Activated CD8-positive, alpha-beta T cell treated with anti-CD3 and anti-CD28 coated beads, Interleukin-2, amount 10 ng/mL, durations not matched to agents 7 days and 5 days (primary cell): ENCODE data around the gene IQSEC3. TPM values are rescaled to one million over a fixed set of nuclear protein-coding genes. Genes with fewer than 3 reads are reported as not detected.

Experiments used
- ATAC-seq: fragments of 150-1000 bp; cut with Tn5 transposase; one replicate; pipeline ENCODE4 v1.10.0; 2021; ENCODE audit warnings: moderate library complexity
- CTCF ChIA-PET: fragments of 350-600 bp; sonication (Branson Sonifier 250); formaldehyde crosslinking; loops from one replicate; lab custom pipeline; 2021; ENCODE audit warnings: antibody characterized with exemption; lab: Charles Lee
- POLR2A ChIA-PET: fragments of 350-600 bp; sonication (Branson Sonifier 250); formaldehyde crosslinking; loops from one replicate; lab custom pipeline; 2021; ENCODE audit warnings: antibody characterized with exemption; lab: Charles Lee
- DNase-seq: peaks from one replicate; pipeline ENCODE4 v3.0.0-alpha.2; 2020
- H3K27ac Mint-ChIP-seq: one replicate; pipeline ENCODE4 v1.8.0; 2021; ENCODE audit warnings: mild to moderate bottlenecking, mixed read lengths
- H3K27me3 Mint-ChIP-seq: one replicate; pipeline ENCODE4 v1.8.0; 2021; ENCODE audit warnings: low read depth, mixed read lengths
- H3K36me3 Mint-ChIP-seq: one replicate; pipeline ENCODE4 v1.8.0; 2021; ENCODE audit warnings: low read depth, mixed read lengths
- H3K4me1 Mint-ChIP-seq: one replicate; pipeline ENCODE4 v1.8.0; 2021; ENCODE audit warnings: low read depth, mixed read lengths
- H3K4me3 Mint-ChIP-seq: one replicate; pipeline ENCODE4 v1.8.0; 2021; ENCODE audit warnings: mild to moderate bottlenecking, mixed read lengths
- H3K9me3 Mint-ChIP-seq: one replicate; pipeline ENCODE4 v1.8.0; 2022; ENCODE audit warnings: mixed read lengths; ENCODE audit not compliant: insufficient read depth
- total RNA-seq, 2 experiments: library from RNA; stranded (reverse); gene quantifications; one replicate each; pipeline ENCODE4 v1.2.3, GENCODE V29; 2021

Gene IQSEC3
- total RNA-seq, 2 experiments from 2014 or later, result 1.7 to 2.6 TPM

DNA sequence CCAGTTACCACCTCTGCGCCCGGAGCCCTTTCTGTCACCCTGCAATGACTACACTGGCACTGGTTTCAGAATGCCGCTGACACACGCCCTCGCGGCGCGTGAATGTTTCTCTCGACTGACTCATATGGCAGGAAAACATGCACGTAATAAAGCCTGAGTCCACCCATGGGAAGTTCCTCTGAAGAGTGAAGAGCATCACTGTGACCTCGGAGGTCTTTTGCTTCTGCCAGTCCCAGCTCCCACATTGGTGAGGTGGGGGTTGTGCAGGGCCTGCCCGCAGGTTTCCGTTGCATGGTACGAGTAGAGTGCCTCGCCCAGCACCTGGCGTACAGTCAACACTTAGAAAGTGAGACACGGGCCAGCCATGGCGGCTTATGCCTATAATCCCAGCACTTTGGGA lies 158.4 kb downstream of the IQSEC3 start:
- no peak for ATAC-seq
- ChIA-PET CTCF (no interaction called here), POLR2A (no interaction called here)
- no peaks in the 10 kb centered on the region for H3K27me3 Mint-ChIP-seq
- no peak overlapping the region for H3K27ac Mint-ChIP-seq
- H3K4me1 Mint-ChIP-seq, result no peaks in the 10 kb centered on the region
- no peaks in the 10 kb centered on the region for H3K9me3 Mint-ChIP-seq
- H3K4me3 Mint-ChIP-seq, result no peak overlapping the region
- DNase-seq, result no peak
- no peaks in the 10 kb centered on the region for H3K36me3 Mint-ChIP-seq

DNA sequence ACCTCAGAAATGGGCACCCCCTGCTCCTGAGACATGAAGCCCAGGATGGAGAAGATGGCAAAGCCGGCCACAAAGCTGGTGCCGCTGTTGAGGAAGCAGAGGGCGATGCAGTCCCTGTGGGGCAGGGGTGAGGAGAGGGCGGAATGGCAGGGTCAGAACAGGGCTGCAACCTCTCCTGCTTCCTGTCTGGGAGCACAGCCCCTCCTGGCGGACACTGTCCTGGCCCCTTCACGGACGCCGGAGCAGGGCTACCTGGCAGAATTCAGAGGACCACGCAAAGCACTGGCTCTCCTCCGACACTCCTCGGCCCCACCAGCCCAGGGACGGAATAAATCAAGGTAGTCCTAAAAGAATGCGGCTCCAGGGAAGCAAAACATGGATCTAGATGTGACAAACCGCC lies 159.8 kb downstream of the IQSEC3 start:
- POLR2A ChIA-PET, result no interaction called here
- Mint-ChIP-seq H3K36me3 (no peaks in the 10 kb centered on the region), H3K9me3 (no peaks in the 10 kb centered on the region), H3K27me3 (no peaks in the 10 kb centered on the region), H3K4me1 (no peaks in the 10 kb centered on the region), H3K27ac (no peak overlapping the region), H3K4me3 (no peak overlapping the region)
- ATAC-seq, result no peak
- CTCF ChIA-PET, result no interaction called here
- DNase-seq, result no peak

DNA sequence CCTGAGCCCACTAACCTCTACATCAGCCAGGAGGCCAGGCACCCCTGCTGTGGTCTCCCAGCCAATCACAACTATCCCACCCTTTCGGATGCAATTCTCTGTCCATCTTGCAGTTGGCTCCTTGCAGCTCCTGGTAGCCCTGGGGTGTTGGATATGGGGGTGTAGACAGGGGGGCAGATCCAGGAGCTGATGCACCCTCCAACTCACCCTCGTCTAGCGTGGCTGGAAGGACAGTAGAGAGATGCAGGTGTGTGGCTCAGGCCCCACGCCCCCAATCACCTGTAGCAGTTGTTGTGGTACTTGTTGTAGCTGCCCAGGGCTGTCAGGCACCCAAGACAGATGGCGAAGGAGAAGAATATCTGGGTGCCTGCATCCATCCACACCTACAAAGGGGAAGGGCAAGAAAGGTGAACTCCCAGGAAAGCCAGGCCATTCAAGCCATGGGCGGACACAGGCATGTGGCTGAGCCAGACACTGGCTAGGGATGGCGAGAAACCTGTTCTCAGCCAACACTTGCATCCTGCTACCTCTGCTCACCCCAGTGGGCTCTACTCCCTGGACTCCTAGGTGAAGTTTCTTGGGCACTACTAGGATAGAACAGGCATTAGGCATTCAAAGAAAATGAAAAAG lies 160.8 kb downstream of the IQSEC3 start:
- DNase-seq (no peak), ATAC-seq (no peak)
- ChIA-PET POLR2A (no interaction called here), CTCF (no interaction called here)
- no peak overlapping the region for H3K27ac Mint-ChIP-seq
- no peak overlapping the region for H3K4me3 Mint-ChIP-seq
- H3K36me3 Mint-ChIP-seq, result no peaks in the 10 kb centered on the region
- H3K4me1 Mint-ChIP-seq, result no peaks in the 10 kb centered on the region
- H3K27me3 Mint-ChIP-seq, result no peaks in the 10 kb centered on the region
- H3K9me3 Mint-ChIP-seq, result no peaks in the 10 kb centered on the region

Other genes with a start within 250 kb of the IQSEC3 start
- gene SLC6A12, start 147.4 kb downstream of the IQSEC3 start, total RNA-seq, result not detected
- under 1 TPM in 1 of 2 experiments, not detected in 1; 0.26 TPM for gene SLC6A13, start 196.1 kb downstream of the IQSEC3 start, total RNA-seq